ENCODE results near the gene CC2D2A.

DNA sequence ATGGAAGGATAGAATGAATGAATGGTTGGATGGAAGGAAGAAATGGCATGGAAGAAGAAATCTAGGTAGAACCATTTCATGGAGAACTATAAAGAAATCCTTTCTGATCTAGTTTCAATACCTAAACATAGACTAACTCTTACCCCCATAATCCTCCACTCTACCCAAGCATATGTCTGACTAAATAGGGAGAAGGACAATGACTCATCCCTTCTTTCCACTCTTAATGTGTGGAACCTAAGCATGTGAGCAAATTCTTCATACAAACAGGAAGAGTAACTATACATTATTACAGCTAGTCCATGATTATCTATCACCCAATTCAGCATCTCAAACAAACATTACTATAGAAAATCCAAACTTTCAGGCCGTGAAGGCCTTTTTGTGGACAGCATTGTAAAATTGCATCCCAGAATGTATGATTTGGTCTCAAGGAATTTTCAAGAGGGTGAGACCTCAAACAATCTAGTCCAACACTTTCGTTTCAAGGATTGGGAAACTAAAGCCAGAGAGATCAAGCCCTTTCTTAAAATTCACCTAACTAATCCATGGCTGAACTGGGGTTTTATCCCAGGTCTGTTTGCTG lies 30.6 kb upstream of the CC2D2A start:
- TF ChIP-seq, protein P1, sequence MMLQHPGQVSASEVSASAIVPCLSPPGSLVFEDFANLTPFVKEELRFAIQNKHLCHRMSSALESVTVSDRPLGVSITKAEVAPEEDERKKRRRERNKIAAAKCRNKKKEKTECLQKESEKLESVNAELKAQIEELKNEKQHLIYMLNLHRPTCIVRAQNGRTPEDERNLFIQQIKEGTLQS (IDR thresholded peaks at IDR 0.05; ENCODE audit: borderline replicate concordance, extremely low read depth, low read depth, low read length) = no peak
- no peak for TF ChIP-seq SUZ12 (IDR thresholded peaks at IDR 0.05; ENCODE audit: unreplicated experiment)
- TF ChIP-seq, protein P2, sequence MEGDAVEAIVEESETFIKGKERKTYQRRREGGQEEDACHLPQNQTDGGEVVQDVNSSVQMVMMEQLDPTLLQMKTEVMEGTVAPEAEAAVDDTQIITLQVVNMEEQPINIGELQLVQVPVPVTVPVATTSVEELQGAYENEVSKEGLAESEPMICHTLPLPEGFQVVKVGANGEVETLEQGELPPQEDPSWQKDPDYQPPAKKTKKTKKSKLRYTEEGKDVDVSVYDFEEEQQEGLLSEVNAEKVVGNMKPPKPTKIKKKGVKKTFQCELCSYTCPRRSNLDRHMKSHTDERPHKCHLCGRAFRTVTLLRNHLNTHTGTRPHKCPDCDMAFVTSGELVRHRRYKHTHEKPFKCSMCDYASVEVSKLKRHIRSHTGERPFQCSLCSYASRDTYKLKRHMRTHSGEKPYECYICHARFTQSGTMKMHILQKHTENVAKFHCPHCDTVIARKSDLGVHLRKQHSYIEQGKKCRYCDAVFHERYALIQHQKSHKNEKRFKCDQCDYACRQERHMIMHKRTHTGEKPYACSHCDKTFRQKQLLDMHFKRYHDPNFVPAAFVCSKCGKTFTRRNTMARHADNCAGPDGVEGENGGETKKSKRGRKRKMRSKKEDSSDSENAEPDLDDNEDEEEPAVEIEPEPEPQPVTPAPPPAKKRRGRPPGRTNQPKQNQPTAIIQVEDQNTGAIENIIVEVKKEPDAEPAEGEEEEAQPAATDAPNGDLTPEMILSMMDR (IDR thresholded peaks at IDR 0.05 in 2 of 3, conservative IDR thresholded peaks at IDR 0.05 in 1 of 3; ENCODE audit: control insufficient read depth in 2 of 3, extremely low read depth in 1 of 3, insufficient read depth in 1 of 3, low read depth in 3 of 3, low read length in 3 of 3) = no peak
- TF ChIP-seq SREBF2 (IDR thresholded peaks at IDR 0.05; ENCODE audit: low read length) = no peak
- TF ChIP-seq ZNF274 (IDR thresholded peaks at IDR 0.05; ENCODE audit: insufficient read depth, insufficient read length) = no peak
- no peak for TF ChIP-seq SPI1 (IDR thresholded peaks at IDR 0.05; ENCODE audit: borderline replicate concordance, insufficient read depth, low read depth, low read length)

Measured in GM12878 (cell line).